OCI-LY1 (cell line): ENCODE measurements around the gene JPT1.

Experiments used
- CTCF ChIP-seq: fragments of 200-600 bp; sonication (generic), shearing (Covaris generic); IDR thresholded peaks from 2 replicates; pipeline ENCODE4 v1.5.1; 2017; ENCODE audit warnings: mild to moderate bottlenecking, antibody characterized with exemption, low read length, moderate library complexity, mixed read lengths
- EZH2 ChIP-seq: fragments of 200-600 bp; sonication (generic), shearing (Covaris generic); IDR thresholded peaks from 2 replicates; pipeline ENCODE4 v1.8.0; 2017; ENCODE audit warnings: borderline replicate concordance, mixed run types, mild to moderate bottlenecking, antibody characterized with exemption, low read length, moderate library complexity, mixed read lengths

DNA sequence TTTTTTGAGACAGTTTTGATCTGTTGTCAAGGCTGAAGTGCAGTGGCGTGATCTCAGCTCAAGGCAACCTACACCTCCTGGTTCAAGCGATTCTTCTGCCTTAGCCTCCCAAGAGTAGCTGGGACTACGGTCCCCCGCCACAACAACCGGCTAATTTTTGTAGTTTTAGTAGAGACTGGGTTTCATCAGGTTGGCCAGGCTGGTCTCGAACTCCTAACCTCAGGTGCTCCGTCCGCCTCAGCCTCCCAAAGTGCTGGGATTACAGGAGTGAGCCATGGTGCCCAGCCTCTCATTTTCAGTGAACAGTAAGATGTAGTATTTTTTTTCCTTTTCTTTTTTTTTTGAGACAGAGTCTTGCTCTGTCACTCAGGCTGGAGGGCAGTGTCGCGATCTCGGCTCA lies 20.7 kb upstream of the JPT1 start:
- TF ChIP-seq CTCF (no peak), EZH2 (no peak)
